Activated CD4-positive, alpha-beta T cell treated with anti-CD3 and anti-CD28 coated beads, Interleukin-2, Interleukin-4, amounts not matched to agents 100 ng/mL and 50 ng/mL, durations not matched to agents 16 hours and 8 hours (primary cell): ENCODE results near the gene MSANTD7.
A peak's percentile ranks its signal among the peaks of the same experiment; 100 is the strongest.

ENCODE experiments used
- DNase-seq: peaks from one replicate; pipeline ENCODE4 v3.0.0-alpha.2; 2020; ENCODE audit warnings: low spot score

MSANTD7 gene

GRCh38 chr10:14884082-14884481 is 46.0 kb downstream of the MSANTD7 start:
- peak; percentile 49 for DNase-seq
